ENCODE data around the gene FZD10.

The FZD10 gene

GRCh38 chr12:130162267-130162666 is at the start of gene FZD10:
Gene FZD10, plus strand, starts transcription at chr12:130162464. Its CDS starts 479 bp downstream, at chr12:130162943.
- no peak for DNase-seq (ENCODE audit: low spot score)

GRCh38 chr12:130114952-130115351 is 47.3 kb upstream of the FZD10 start:
- DNase-seq (ENCODE audit: low spot score): no peak

- DNase-seq (ENCODE audit: low spot score): no peak
Observed at GRCh38 chr12:130115646-130116045, 46.6 kb upstream of the FZD10 start.

GRCh38 chr12:130116791-130117190 is 45.5 kb upstream of the FZD10 start:
- no peak for DNase-seq (ENCODE audit: low spot score)

GRCh38 chr12:130117233-130117632 is 45.0 kb upstream of the FZD10 start:
- no peak for DNase-seq (ENCODE audit: low spot score)

GRCh38 chr12:130117701-130118100 is 44.6 kb upstream of the FZD10 start:
- no peak for DNase-seq (ENCODE audit: low spot score)

- no peak for DNase-seq (ENCODE audit: low spot score)
Observed at GRCh38 chr12:130118181-130118580, 44.1 kb upstream of the FZD10 start.

- DNase-seq (ENCODE audit: low spot score): no peak
Observed at GRCh38 chr12:130119241-130119861, 42.9 kb upstream of the FZD10 start.

- no peak for DNase-seq (ENCODE audit: low spot score)
Observed at GRCh38 chr12:130120012-130120805, 42.1 kb upstream of the FZD10 start.

- DNase-seq (ENCODE audit: low spot score): no peak
Observed at GRCh38 chr12:130121226-130122000, 40.9 kb upstream of the FZD10 start.

- no peak for DNase-seq (ENCODE audit: low spot score)
Observed at GRCh38 chr12:130122356-130122755, 39.9 kb upstream of the FZD10 start.

GRCh38 chr12:130124106-130124505 is 38.2 kb upstream of the FZD10 start:
- no peak for DNase-seq (ENCODE audit: low spot score)

GRCh38 chr12:130124605-130125244 is 37.5 kb upstream of the FZD10 start:
- DNase-seq (ENCODE audit: low spot score): no peak

- no peak for DNase-seq (ENCODE audit: low spot score)
Observed at GRCh38 chr12:130126023-130126432, 36.2 kb upstream of the FZD10 start.

- no peak for DNase-seq (ENCODE audit: low spot score)
Observed at GRCh38 chr12:130127532-130127911, 34.7 kb upstream of the FZD10 start.

- no peak for DNase-seq (ENCODE audit: low spot score)
Observed at GRCh38 chr12:130127912-130128789, 34.1 kb upstream of the FZD10 start.

- DNase-seq (ENCODE audit: low spot score): no peak
Observed at GRCh38 chr12:130128790-130129735, 33.2 kb upstream of the FZD10 start.

GRCh38 chr12:130130346-130130745 is 31.9 kb upstream of the FZD10 start:
- no peak for DNase-seq (ENCODE audit: low spot score)

- DNase-seq (ENCODE audit: low spot score): no peak
Observed at GRCh38 chr12:130131025-130131424, 31.2 kb upstream of the FZD10 start.

- DNase-seq (ENCODE audit: low spot score): no peak
Observed at GRCh38 chr12:130131801-130132200, 30.5 kb upstream of the FZD10 start.
